GM21367 (cell line): ENCODE results near the gene UPK3BL2.
"Not testable (repeated sequence)": the region's sequence is repeated elsewhere in the genome, so short reads cannot be mapped to it uniquely, and the experiment has no call there.

ENCODE experiments used
- ATAC-seq: cut with Tn5 transposase; IDR thresholded peaks from one replicate; pipeline ENCODE4 v1.9.1; 2021; ENCODE audit not compliant: unreplicated experiment

UPK3BL2 gene, protein sequence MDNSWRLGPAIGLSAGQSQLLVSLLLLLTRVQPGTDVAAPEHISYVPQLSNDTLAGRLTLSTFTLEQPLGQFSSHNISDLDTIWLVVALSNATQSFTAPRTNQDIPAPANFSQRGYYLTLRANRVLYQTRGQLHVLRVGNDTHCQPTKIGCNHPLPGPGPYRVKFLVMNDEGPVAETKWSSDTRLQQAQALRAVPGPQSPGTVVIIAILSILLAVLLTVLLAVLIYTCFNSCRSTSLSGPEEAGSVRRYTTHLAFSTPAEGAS

DNA sequence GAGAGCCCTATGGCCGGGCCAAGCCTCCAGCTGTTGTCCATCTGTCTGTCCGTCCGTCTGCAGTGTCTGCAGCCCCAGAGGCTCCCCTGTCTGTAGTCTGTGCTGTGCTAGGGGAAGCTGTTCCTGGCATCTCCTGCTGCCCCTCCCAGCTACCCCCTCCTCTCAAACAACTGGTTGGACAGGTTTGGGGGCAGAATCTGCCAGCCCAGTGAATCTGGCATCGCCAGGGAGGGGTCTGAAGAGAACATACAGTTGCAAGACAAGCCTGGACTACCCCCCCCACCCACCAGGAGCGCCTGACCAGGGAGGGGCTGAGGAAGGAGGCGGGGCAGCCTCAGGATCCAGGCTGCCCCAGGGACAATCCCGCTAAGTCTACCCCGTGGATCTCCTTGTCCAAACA is at the start of gene UPK3BL2:
TSS of gene UPK3BL2 (minus strand) at position 101 of the 400 bp plus-strand sequence. CDS start at position 41, 60 bp downstream.
- ATAC-seq, result not testable (repeated sequence)

DNA sequence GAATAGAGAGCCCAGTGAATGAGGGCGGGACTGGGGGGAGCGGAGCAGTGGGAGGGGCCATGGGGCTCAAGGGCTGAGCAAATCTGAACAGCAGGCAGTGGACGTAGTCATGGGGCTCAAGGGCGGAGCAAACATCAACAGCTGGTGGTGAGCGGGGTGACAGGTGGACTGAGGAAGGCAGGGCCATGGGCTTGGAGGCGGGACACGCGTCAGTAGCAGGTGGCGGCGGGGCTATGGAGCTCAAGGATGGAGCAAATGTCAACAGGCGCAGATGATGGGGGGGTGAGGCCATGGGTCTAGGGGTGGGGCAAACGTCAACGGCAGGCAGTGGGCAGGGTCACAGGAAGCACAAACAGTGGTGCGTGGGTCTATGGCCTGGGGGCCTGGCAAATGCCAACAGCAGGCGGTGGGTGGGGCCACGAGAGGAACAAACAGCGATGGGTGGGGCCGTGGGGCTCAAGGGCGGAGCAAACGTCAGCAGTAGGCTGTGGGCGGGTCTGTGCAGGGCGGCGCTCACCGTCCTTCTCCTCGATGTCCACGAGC is 49.1 kb upstream of the UPK3BL2 start:
- ATAC-seq, result peak; percentile 45

DNA sequence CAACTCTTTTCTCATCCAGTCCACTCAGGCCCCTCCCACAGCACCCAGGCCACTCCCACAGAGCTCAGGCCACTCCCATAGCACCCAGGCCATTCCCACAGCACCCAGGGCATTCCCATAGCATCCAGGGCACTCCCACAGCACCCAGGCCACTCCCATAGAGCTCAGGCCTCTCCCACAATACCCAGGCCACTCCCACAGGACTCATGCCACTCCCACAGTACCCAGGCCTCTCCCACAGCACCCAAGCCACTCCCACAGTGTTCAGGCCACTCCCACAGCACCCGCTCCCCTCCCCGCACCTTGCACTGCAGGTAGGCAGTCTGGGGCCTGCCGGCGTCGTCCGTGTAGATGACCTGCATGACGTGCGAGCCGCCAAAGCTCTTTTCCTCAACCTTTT is 46.4 kb upstream of the UPK3BL2 start:
- peak; percentile 38 for ATAC-seq

DNA sequence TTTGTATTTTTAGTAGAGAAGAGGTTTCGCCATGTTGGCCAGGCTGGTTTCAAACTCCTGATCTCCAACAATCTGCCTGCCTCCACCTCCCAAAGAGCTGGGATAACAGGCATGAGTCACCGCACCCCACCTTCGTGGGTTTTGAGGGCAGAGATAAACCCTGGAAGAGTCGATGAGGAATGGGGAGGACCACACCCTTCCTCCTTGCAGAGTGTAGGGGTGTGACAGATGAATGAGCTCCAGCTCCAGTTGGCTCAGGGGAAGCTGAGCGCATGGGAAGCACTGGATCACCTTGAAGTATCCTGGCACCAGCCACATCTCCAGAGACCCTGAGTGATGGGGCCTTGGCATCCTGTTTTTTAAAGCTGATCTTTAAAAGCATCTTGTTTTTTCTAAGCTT is 40.0 kb upstream of the UPK3BL2 start:
- ATAC-seq, result not testable (repeated sequence)

DNA sequence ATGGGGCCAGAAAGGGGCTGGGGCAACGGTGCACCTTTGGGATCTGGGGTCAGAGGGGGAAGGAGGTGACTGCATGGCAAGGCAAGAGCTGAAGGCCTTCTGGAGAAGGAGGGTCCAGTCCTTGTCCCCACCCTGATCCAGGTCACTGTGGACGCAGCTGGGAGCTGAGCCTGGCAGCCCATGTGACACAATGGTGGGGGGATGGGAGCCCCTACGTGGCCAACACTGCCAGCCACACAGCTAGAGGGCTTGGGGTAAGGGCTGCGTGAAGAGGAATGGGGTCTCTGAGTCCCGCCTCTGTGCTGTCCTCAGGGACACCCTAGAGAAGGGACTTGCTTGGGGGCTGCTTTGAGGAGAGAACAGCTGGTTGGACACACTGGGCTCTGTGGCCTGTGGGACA is 38.2 kb upstream of the UPK3BL2 start:
- not testable (repeated sequence) for ATAC-seq

DNA sequence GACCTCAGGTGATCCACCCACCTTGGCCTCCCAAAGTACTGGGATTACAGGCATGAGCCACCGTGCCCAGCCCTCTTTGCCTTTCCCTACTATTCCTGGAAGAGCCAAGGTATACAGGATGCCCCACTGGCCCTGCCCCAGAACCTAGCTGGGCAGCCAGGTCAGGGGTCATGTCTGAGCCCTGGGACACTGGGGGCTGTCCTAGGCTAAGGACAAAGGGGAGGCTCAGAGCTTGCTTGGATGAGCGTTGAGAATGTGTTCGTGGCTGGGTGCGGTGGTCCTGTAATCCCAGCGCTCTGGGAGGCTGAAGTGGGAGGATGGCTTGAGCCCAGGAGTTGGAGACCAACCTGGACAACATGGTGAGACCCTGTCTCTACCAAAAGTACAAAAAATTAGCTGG is 35.0 kb upstream of the UPK3BL2 start:
- ATAC-seq, result not testable (repeated sequence)

DNA sequence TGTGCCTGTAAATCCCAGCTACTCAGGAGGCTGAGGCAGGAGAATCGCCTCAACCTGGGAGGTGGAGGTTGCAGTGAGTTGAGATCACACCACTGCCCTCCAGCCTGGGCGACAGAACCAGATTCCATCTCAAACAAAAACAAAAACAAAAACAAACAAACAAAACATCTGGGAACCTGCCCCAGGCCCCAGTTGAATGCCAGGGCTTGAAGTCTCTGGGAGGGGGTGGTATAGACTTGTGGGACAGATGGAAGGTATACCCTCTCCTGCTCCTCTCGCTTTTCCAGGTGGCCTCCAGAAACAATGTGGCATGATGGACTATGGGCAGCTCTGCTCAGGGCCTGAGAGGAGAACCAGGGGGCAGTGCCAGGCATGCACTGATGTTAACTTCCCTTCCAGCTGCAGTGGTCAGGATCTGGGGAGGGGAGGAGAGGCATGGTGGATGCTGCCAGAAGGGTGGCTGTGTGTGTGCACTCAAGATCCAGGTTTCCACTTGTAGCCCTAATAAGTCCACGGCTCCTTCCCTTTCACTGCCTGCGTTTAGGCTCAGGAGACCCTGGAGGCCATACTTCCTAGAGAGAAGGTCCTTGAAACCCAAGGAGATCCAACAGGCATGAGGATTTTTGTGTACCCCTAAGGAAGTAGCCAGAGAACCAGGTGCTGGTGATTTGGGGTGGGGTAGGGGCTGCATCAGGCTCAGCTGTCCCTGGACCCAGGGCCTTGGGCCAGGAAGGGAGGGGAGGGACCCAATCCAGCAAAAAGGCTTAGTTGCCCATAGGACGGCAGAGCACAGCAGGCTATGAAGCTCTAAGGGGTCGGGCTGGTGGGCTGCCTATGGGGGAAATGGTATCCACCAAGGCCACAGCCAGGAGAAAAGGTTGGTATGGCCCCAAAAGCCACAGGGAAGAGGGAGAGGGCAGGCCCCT is 34.1 kb upstream of the UPK3BL2 start:
- ATAC-seq, result not testable (repeated sequence)

DNA sequence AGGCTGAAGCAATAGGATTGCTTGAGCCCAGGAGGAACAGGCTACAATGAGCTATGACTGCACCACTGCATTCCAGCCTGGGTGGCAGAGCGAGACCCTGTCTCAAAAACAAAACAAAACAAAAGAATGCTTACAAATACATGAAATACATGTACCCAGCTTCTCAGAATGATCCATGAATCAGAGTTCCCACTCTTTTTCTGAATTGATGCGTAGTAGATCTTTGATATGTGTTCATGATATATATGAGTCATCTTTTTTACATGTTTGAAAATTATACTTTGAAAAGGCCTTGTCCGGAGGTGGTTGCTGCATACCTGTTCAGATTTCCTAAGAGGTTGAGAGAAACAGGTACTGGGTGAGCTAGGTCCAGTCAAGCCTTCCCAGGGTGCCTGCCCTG is 32.9 kb upstream of the UPK3BL2 start:
- ATAC-seq, result not testable (repeated sequence)

DNA sequence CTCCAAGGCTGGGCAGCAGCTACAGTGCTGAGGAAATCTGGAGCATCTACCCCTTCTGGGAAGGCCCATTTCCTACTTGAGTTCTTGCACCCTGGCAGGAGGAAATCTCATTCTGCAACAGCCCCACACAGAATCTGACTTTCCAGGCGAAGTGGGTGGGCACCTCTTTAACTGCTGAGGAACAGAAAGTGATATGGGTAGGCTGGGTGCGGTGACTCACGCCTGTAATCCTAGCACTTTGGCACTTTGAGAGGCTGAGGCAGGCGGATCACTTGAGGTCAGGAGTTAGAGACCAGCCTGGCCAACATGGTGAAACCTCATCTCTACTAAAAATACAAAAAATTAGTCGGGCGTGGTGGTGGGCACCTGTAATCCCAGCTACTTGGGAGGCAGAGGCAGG is 31.1 kb upstream of the UPK3BL2 start:
- ATAC-seq, result not testable (repeated sequence)

DNA sequence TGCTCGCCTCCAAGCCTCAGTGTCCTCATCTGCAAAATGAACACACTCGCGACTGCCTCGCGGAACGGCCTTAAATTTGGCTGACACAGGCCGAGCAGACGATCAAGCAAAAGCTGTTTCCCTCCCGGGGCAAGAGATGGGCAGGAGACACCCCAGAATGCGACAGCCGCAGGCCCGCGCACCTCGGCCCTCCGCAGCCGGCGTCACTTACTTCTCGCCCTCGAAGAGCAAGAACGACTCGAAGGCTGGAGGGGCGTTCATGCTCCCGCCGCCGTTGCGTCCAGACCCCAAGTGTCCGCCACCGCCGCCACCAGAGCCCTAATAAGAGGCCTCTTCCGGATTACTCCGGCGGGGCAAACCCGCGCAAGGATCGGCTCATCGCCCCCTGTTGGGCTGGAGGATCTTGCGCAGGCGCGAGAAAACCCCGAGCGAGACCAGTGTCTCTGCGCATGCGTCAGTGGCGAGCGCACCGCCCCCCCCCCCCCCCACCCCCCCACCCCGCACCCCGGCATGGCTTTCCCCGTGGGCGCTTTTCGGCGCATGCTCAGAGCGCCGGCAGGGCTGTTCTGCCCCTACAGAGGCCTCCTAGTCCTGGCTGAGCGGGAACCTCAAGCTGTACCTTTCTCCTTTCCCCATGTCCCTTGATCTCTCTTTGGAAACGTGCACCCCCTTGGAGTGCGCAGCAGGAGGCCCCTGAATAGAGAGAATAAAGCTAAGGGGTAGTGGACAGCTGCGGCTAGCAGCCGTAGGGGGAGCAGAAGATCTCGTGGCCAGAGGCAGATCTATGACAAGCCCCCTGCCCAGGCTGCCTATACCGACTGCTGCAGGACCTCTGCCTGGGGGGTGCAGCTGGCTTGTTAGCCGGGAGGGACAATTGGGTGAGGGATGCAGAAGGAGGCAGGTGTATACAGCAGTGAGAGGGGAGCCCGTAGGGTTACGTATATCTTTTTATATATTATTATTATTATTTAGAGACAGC is 29.1 kb upstream of the UPK3BL2 start, which contains the start of gene POLR2J3:
TSS of gene POLR2J3 (minus strand) at position 323 of the 979 bp plus-strand sequence. CDS start at position 261, 62 bp downstream.
- ATAC-seq, result peak; percentile 90

DNA sequence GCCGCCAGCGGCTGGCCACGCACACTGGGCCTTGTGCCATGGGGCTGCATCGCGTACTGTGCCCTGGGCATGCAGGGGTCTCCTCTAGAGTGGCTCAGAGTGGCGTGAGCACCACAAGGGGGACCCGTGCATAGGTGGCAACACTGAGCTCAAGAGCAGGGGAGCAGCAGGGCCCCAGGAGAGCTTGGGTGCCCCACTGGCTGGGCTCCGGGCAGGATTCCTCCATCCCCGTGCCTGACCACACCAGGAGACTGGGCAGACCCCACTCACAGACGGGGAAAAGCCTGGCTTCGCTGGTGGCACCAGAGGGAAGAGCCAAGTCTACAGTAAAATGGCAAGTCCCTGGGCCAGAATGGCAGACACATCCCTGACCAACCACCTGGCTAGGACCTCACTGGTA is 25.1 kb upstream of the UPK3BL2 start:
- not testable (repeated sequence) for ATAC-seq

DNA sequence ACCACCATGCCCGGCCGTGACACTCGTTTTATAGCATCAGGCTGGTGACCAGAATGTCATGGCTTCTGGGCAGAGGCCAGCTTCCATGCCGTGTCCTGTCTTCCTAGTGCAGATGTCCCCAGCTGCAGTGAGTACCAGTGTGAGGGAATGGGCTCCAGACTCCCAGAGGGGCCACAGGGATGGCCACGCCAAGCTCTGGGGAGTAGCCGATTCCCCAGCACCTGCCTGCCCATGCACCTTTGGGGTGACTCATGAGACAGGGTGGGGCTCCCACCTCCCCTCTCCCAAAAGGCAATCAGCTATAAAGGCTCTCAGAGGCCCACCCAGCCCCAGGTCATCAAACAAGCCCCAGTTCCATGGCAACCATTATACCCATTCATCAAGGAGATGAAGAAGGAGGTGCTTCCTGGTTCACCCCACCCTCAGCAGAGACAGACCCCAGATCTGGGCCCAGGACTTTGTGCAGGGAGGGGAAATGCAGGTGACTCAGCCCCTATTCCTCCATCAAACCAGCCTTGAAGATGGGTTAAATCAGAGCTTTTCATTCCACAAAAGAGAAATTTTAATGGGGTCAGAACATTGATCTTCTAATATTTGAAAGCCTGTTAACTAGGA is 7.4 kb upstream of the UPK3BL2 start, which contains the start of gene SPDYE2:
TSS of gene SPDYE2 (plus strand) at position 419 of the 615 bp plus-strand sequence. CDS start 2,030 bp downstream, outside the sequence.
- not testable (repeated sequence) for ATAC-seq

DNA sequence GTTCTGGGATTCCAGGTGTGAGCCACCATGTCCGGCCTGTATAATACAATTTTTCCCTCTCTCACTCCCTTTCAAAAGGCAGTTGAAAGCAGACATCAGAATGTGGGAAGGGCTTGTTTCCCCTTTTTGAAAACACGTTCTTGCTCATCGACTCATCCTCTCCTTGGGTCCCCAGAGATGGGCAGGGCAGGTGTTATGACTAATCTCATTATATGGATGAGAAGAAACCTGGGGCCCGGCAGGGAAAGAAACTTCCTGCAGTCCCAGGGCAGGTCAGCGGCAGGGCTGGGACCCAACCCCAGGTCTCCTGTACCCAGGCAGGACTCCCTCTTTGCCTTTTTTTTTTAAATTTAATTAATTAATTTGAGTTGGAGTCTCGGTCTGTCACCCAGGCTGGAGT is 2.9 kb upstream of the UPK3BL2 start:
- peak; percentile 76 for ATAC-seq

DNA sequence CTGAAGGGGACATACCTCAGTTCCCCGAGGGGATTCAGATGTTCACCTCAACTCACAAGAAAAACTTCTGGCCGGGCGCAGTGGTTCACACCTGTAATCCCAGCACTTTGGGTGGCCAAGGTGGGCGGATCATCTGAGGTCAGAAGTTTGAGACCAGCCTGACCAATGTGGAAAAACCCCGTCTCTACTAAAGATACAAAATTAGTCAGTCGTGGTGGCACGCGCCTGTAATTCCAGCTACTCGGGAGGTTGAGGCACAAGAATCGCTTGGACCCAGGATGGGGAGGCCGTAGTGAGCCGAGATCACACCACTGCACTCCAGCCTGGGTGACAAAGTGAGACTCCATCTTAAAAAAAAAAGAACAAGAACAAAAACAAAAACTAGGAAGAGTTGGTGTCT is 1.8 kb upstream of the UPK3BL2 start:
- not testable (repeated sequence) for ATAC-seq

DNA sequence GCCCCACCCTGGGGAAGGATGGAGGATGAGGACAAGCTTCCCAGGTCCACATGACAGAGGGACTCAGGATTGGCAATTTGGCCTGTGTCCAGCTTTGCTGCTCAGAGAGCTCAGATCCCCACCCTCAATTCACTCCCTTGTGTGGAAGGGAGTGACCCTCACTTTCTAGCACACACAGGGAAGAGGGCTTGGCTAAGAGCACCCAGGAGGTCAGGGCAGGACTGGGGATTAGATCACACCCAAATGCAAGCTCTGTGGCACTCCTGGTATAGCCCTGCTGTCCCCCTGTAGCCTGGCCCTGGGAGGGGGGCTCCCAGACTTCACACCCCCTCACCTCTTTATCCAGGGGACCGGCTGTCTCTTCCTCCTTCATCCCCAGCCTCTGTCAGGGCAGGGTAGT is 876 bp upstream of the UPK3BL2 start:
- not testable (repeated sequence) for ATAC-seq

DNA sequence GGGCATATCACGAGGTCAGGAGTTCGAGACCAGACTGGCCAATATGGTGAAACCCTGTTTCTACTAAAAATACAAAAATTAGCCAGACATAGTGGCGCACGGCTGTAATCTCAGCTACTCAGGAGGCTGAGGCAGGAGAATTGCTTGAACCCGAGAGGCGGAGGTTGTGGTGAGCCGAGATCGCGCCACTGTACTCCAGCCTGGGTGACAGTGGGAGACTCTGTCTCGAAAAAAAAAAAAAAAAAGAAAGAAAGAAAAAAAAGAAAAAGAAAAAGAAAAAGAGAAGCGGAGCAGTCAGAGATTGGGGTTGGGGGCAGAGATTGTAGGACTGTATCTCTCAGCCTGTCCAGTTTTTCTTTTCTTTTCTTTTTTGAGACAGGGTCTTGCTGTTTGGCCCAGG is 725 bp downstream of the UPK3BL2 start:
- ATAC-seq, result not testable (repeated sequence)

DNA sequence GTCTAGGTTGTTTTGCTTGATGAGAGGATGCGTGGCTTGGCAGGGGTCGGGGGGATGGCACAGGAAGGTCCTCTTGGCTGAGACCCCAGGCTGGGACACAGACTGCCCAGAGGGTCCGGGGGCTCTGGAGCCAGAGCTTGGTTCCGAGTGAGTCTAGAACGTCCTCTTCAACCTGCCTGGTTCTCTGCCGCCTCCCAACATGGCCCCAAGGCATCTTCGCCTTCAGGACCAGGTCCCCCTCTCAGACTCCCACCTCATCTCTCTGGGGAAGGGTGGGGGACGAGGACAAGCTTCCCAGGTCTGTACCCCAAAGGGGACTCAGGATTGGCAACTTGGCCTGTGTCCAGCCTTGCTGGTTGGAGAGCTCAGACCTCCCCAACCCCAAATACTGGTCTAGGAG is 1.4 kb downstream of the UPK3BL2 start:
- not testable (repeated sequence) for ATAC-seq

DNA sequence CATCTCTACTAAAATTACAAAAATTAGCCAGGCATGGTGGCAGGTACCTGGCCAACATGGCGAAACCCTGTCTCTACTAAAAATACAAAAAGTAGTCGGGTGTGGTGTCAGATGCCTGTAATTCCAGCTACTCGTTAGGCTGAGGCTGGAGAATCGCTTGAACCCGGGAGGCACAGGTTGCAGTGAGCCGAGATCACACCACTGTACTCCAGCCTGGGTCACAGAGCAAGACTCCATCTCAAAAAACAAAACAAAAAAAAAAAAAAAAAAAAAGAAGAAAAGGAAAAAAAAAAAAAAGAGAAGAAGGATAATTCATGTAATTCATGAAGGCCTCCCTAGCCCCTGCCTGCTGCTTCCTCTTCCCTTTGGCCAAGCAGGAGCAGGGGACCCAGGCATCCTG is 2.9 kb downstream of the UPK3BL2 start:
- ATAC-seq, result not testable (repeated sequence)

DNA sequence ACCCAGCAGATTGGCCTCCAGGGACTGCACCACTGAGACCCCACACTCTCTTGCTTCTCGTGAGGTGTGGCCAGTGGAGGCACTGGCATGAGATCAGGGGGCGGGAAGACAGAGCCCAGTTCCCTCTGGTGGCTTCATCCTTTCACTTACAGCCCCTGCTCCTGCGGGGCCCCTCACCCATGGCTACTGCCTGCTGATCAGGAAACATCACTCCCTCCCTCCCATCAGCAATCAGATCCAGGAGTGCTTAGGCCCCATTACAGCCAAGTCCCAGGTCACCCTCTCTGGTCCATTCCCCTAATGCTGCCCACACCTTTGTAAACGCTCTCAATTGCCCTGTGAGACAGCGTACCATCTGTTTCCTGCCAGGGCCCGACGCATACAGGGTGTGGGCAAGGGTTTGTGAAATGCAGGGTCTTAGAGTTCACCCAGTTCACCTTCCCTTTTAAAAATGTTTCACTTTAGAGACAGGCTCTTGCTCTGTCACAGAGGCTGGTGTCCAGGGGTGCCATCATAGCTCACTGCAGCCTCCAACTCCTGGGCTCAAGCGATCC is 8.4 kb downstream of the UPK3BL2 start:
- not testable (repeated sequence) for ATAC-seq
